A673 (cell line): ENCODE measurements around the gene GAS2L2.

Experiments
- EZH2 ChIP-seq: fragments of 200-600 bp; sonication (generic); IDR thresholded peaks from 2 replicates; pipeline ENCODE4 v1.6.1; 2017; ENCODE audit warnings: borderline replicate concordance, low read depth, mild to moderate bottlenecking, mixed read lengths, antibody characterized with exemption, low read length; ENCODE audit not compliant: poor library complexity, severe bottlenecking
- TF ChIP-seq, protein P1 (sequence below): fragments of 300-800, 200-600 bp; sonication (generic); conservative IDR thresholded peaks from 2 replicates; pipeline ENCODE4 v1.5.1; 2017; ENCODE audit warnings: low read depth, mild to moderate bottlenecking, antibody characterized with exemption, low read length, moderate library complexity, mixed read lengths

DNA sequence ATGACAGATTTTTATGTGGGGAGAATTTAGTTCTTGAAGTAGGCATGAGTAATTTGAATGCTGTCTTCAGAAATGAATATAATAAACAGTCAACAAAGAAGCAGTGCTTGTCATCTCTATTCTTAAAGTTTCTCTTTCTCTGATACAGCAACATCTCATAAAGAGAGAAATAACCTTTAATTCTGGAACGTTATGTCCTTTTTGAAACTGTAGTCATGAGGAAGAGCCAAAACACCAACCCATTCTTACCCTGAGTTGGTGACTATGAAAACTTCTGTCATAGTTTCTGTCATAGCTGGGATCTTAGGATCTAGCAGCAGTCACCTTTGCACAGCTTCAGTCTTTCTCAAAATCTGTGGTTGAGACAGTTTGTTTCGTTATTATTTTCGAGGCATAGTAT lies 36.9 kb downstream of the GAS2L2 start:
- TF ChIP-seq, protein P1, sequence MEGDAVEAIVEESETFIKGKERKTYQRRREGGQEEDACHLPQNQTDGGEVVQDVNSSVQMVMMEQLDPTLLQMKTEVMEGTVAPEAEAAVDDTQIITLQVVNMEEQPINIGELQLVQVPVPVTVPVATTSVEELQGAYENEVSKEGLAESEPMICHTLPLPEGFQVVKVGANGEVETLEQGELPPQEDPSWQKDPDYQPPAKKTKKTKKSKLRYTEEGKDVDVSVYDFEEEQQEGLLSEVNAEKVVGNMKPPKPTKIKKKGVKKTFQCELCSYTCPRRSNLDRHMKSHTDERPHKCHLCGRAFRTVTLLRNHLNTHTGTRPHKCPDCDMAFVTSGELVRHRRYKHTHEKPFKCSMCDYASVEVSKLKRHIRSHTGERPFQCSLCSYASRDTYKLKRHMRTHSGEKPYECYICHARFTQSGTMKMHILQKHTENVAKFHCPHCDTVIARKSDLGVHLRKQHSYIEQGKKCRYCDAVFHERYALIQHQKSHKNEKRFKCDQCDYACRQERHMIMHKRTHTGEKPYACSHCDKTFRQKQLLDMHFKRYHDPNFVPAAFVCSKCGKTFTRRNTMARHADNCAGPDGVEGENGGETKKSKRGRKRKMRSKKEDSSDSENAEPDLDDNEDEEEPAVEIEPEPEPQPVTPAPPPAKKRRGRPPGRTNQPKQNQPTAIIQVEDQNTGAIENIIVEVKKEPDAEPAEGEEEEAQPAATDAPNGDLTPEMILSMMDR: no peak
- no peak for TF ChIP-seq EZH2
